ENCODE measurements around the gene CXCR4. TPM values are rescaled to one million over a fixed set of nuclear protein-coding genes. Genes with fewer than 3 reads are reported as not detected.
A peak's percentile ranks its signal among the peaks of the same experiment; 100 is the strongest.

Gene CXCR4
- total and polyA plus RNA-seq, 10 of the 15 experiments (the other 5 are each of a cell fraction or from before 2014, with no cell fraction given), result 31.1 to 749 (median 52.7) TPM

GRCh38 chr2:136107051-136108033 lies 10.6 kb downstream of the CXCR4 start (continued):
- TF ChIP-seq, protein P1, sequence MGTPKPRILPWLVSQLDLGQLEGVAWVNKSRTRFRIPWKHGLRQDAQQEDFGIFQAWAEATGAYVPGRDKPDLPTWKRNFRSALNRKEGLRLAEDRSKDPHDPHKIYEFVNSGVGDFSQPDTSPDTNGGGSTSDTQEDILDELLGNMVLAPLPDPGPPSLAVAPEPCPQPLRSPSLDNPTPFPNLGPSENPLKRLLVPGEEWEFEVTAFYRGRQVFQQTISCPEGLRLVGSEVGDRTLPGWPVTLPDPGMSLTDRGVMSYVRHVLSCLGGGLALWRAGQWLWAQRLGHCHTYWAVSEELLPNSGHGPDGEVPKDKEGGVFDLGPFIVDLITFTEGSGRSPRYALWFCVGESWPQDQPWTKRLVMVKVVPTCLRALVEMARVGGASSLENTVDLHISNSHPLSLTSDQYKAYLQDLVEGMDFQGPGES (IDR thresholded peaks at IDR 0.05), result no peak
- no peak for TF ChIP-seq PAX8 (IDR thresholded peaks at IDR 0.05)
- no peak for TF ChIP-seq EGR1 (IDR thresholded peaks at IDR 0.05; ENCODE audit: borderline replicate concordance in 1 of 2, low read depth in 2 of 2, low read length in 2 of 2)
- TF ChIP-seq TCF12 (IDR thresholded peaks at IDR 0.05; ENCODE audit: low read depth, low read length), result 0 out of 2 replicates have a peak, but pooled peaks have one; percentile 18
- no peak for TF ChIP-seq SMAD5 (IDR thresholded peaks at IDR 0.05; ENCODE audit: low read depth)
- TF ChIP-seq, protein P2, sequence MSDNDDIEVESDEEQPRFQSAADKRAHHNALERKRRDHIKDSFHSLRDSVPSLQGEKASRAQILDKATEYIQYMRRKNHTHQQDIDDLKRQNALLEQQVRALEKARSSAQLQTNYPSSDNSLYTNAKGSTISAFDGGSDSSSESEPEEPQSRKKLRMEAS (IDR thresholded peaks at IDR 0.05; ENCODE audit: low read depth, low read length), result no peak
- no peak for TF ChIP-seq ZNF217 (IDR thresholded peaks at IDR 0.05)
- no peak for TF ChIP-seq SUZ12 (IDR thresholded peaks at IDR 0.05; ENCODE audit: unreplicated experiment)
- no peak for TF ChIP-seq MYC (IDR thresholded peaks at IDR 0.05; ENCODE audit: insufficient read depth, insufficient read length, insufficient replicate concordance, low read length, severe bottlenecking)
- peak; percentile 33; the same call in 1 of the 2 replicates for TF ChIP-seq NFIC (IDR thresholded peaks at IDR 0.05; ENCODE audit: low read depth, low read length)
- TF ChIP-seq ZNF207 (IDR thresholded peaks at IDR 0.05; ENCODE audit: borderline replicate concordance), result no peak
- no peak for TF ChIP-seq NFYA (IDR thresholded peaks at IDR 0.05; ENCODE audit: borderline replicate concordance, low read depth, low read length)
- TF ChIP-seq SKIL (IDR thresholded peaks at IDR 0.05; ENCODE audit: low read depth, poor library complexity, severe bottlenecking), result no peak
- TF ChIP-seq BRCA1 (IDR thresholded peaks at IDR 0.05; ENCODE audit: low read depth, low read length), result no peak
- TF ChIP-seq TCF3 (IDR thresholded peaks at IDR 0.05; ENCODE audit: borderline replicate concordance, insufficient read depth, low read depth, low read length), result no peak
- no peak for TF ChIP-seq CREM (IDR thresholded peaks at IDR 0.05; ENCODE audit: low read depth)
- TF ChIP-seq FOS (IDR thresholded peaks at IDR 0.05; ENCODE audit: borderline replicate concordance, extremely low read depth, insufficient read length), result no peak
- no peak for TF ChIP-seq ZNF592 (IDR thresholded peaks at IDR 0.05)
- TF ChIP-seq E2F4 (IDR thresholded peaks at IDR 0.05; ENCODE audit: low read depth, low read length), result no peak
- no peak for TF ChIP-seq SUPT20H (IDR thresholded peaks at IDR 0.05; ENCODE audit: borderline replicate concordance, control insufficient read depth, low read depth, low read length)

All from GM12878 (cell line).